Osteoblast (primary cell): ENCODE measurements around the gene NCOA4. TPM values are rescaled to one million over a fixed set of nuclear protein-coding genes. Genes with fewer than 3 reads are reported as not detected.
A peak's percentile ranks its signal among the peaks of the same experiment; 100 is the strongest.

Experiments
- DNase-seq: peaks from one replicate; pipeline ENCODE4 v3.0.0; 2011; ENCODE audit warnings: low spot score, mixed read lengths; ENCODE audit not compliant: insufficient read length; ENCODE audit errors: missing footprints
- H2AFZ ChIP-seq: 2 replicates; pipeline ENCODE4 v1.6.0; 2011; ENCODE audit warnings: mild to moderate bottlenecking, low read length
- H3K27ac ChIP-seq: 2 replicates; pipeline ENCODE4 v1.5.1; 2011; ENCODE audit warnings: mild to moderate bottlenecking, low read depth, low read length, moderate library complexity
- H3K27me3 ChIP-seq: 2 replicates; pipeline ENCODE4 v1.6.0; 2012; ENCODE audit warnings: mild to moderate bottlenecking, control low read depth, inconsistent platforms, low read length, moderate library complexity; ENCODE audit not compliant: insufficient read depth
- H3K36me3 ChIP-seq: 2 replicates; pipeline ENCODE4 v1.5.1; 2011; ENCODE audit warnings: mild to moderate bottlenecking, low read length, control low read depth, moderate library complexity; ENCODE audit not compliant: insufficient read depth
- H3K4me1 ChIP-seq: 2 replicates; pipeline ENCODE4 v1.5.1; 2011; ENCODE audit warnings: mild to moderate bottlenecking, low read length, control low read depth, moderate library complexity; ENCODE audit not compliant: insufficient read depth
- H3K4me2 ChIP-seq: 2 replicates; pipeline ENCODE4 v1.6.0; 2011; ENCODE audit warnings: mild to moderate bottlenecking, low read length; ENCODE audit not compliant: insufficient read depth
- H3K4me3 ChIP-seq: fragments of 200-600 bp; sonication (generic); 3 replicates; pipeline ENCODE4 v1.5.1; 2012; ENCODE audit warnings: mild to moderate bottlenecking, low read length, inconsistent platforms; ENCODE audit not compliant: insufficient read depth
- H3K79me2 ChIP-seq: 2 replicates; pipeline ENCODE4 v1.6.0; 2012; ENCODE audit warnings: mild to moderate bottlenecking, low read length, control low read depth, inconsistent platforms; ENCODE audit not compliant: insufficient read depth
- H3K9me3 ChIP-seq: 2 replicates; pipeline ENCODE4 v1.5.1; 2011; ENCODE audit warnings: low read depth, low read length, control low read depth
- H4K20me1 ChIP-seq: 2 replicates; pipeline ENCODE4 v1.6.0; 2012; ENCODE audit warnings: mild to moderate bottlenecking, low read length, control low read depth; ENCODE audit not compliant: insufficient read depth
- CTCF ChIP-seq: IDR thresholded peaks from 2 replicates; pipeline ENCODE4 v1.5.1; 2011; ENCODE audit warnings: mild to moderate bottlenecking, low read depth, low read length, moderate library complexity; ENCODE audit errors: extremely low read depth
- total RNA-seq: library from RNA; depleted of rRNA; stranded (reverse); fragments of >200 nt; gene quantifications from 2 replicates; pipeline ENCODE4 v1.2.3, GENCODE V29; 2012

The NCOA4 gene
- total RNA-seq, 1 donor, result 260 TPM

- TF ChIP-seq CTCF, result no peak
- DNase-seq, result no peak
- Histone ChIP-seq H3K4me2 (peak overlapping the region; percentile 83), H3K27me3 (no peaks in the 10 kb centered on the region), H3K79me2 (peaks cover 58% of the 10 kb centered on the region), H3K4me3 (peak overlapping the region; percentile 88), H3K36me3 (no peaks in the 10 kb centered on the region), H3K27ac (peak overlapping the region; percentile 85), H4K20me1 (peaks cover 38% of the 10 kb centered on the region), H3K4me1 (peaks cover 56% of the 10 kb centered on the region), H2AFZ (peak overlapping the region; percentile 82), H3K9me3 (no peaks in the 10 kb centered on the region)
Measured at GRCh38 chr10:46029461-46030030, 877 bp downstream of the NCOA4 start.

GRCh38 chr10:46028584-46029460 is 1.6 kb downstream of the NCOA4 start:
- H3K4me2 ChIP-seq, result peak overlapping the region; percentile 83
- H3K9me3 ChIP-seq, result no peaks in the 10 kb centered on the region
- H3K4me1 ChIP-seq, result peaks cover 60% of the 10 kb centered on the region
- no peaks in the 10 kb centered on the region for H3K27me3 ChIP-seq
- peaks cover 40% of the 10 kb centered on the region for H4K20me1 ChIP-seq
- peak overlapping the region; percentile 85 for H3K27ac ChIP-seq
- H3K36me3 ChIP-seq, result no peaks in the 10 kb centered on the region
- peak; percentile 70 for TF ChIP-seq CTCF
- H3K79me2 ChIP-seq, result peaks cover 66% of the 10 kb centered on the region
- no peak overlapping the region for H2AFZ ChIP-seq
- peak; percentile 75 for DNase-seq
- H3K4me3 ChIP-seq, result peak overlapping the region; percentile 88

- Histone ChIP-seq H3K27me3 (no peaks in the 10 kb centered on the region), H3K36me3 (no peaks in the 10 kb centered on the region), H2AFZ (no peak overlapping the region), H3K4me1 (peaks cover 76% of the 10 kb centered on the region), H3K27ac (peak overlapping the region; percentile 97), H3K4me3 (no peak overlapping the region), H3K4me2 (peak overlapping the region; percentile 21), H4K20me1 (peaks cover 48% of the 10 kb centered on the region), H3K79me2 (peaks cover 86% of the 10 kb centered on the region), H3K9me3 (no peaks in the 10 kb centered on the region)
- no peak for TF ChIP-seq CTCF
- no peak for DNase-seq
Measured at GRCh38 chr10:46026106-46026505, 4.3 kb downstream of the NCOA4 start.

GRCh38 chr10:46025406-46025805 is 5.0 kb downstream of the NCOA4 start:
- TF ChIP-seq CTCF, result no peak
- H3K4me1 ChIP-seq, result peaks cover 83% of the 10 kb centered on the region
- no peak for DNase-seq
- peaks cover 54% of the 10 kb centered on the region for H4K20me1 ChIP-seq
- H3K79me2 ChIP-seq, result peaks cover 93% of the 10 kb centered on the region
- H3K4me3 ChIP-seq, result no peak overlapping the region
- H3K36me3 ChIP-seq, result no peaks in the 10 kb centered on the region
- no peaks in the 10 kb centered on the region for H3K27me3 ChIP-seq
- peak overlapping the region; percentile 97 for H3K27ac ChIP-seq
- no peaks in the 10 kb centered on the region for H3K9me3 ChIP-seq
- H3K4me2 ChIP-seq, result peak overlapping the region; percentile 3
- H2AFZ ChIP-seq, result no peak overlapping the region
